Measurements from ENCODE around the gene PARM1.

PARM1 gene

GRCh38 chr4:74932832-74933561 lies at the start of gene PARM1:
TSS of gene PARM1 (plus strand) at chr4:74933116. CDS start at chr4:74933328, 212 bp downstream.
- DNase-seq = peak; percentile 77

DNA sequence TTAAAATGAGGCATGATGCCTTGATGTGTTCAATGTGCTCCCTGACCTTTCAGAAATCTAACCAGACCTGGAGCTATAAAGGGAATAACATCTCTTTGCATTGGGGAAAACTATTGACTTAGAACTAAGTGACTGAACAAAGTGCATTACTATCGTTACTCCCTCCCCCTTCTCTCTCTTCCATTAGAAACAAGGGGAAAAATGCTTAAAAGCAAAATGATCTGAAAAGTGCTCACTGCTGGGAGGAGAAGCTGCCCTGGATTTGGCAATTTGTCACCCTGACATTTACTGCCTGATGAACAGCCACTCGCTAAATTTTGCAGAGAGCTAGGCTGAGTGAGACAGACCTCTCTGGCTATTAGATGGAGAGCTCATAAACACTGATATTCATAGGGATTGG lies 48.6 kb upstream of the PARM1 start:
- DNase-seq = no peak

- DNase-seq = no peak
These were observed 46.4 kb upstream of the PARM1 start for GRCh38 chr4:74886484-74886883.

GRCh38 chr4:74890341-74890740 lies 42.6 kb upstream of the PARM1 start:
- DNase-seq = no peak

DNA sequence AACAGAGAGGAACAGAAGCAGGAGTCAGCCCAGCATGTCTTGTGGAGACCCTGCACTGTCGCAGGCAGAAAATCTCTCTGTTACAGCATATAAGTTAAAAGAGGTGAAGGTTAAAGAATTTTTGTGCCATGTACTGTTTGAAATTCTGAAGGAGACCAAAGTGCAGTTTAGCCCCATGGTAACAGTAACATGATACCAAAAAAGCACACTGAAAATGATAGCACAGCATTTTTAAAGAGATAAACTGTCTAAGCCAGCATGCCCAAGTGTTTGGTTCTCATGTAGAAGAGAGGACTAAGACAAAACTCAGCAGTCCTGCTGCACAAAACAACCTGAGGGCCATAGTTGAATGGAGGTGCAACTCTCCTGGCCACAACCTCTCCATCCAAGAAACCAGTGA lies 41.9 kb upstream of the PARM1 start:
- DNase-seq = no peak

DNA sequence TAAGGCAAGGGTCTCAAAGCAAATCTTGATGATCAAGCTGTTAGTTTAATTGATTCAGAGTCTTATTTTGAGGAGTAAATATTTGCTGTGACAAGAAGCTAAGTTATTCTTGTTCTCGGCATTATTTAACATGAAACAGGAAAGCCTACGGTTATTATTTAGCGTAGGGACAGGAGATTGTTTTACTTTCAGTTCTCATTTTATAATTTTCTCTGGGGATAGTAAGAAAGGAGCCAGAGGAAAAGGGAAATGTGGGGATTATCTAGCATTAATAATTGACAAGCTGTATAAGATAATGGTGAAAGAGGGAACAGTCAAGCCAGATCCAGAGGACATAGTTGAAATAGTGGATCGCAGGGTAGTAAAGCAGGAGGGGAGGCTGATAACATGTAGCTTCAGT lies 39.7 kb upstream of the PARM1 start:
- DNase-seq = no peak

DNA sequence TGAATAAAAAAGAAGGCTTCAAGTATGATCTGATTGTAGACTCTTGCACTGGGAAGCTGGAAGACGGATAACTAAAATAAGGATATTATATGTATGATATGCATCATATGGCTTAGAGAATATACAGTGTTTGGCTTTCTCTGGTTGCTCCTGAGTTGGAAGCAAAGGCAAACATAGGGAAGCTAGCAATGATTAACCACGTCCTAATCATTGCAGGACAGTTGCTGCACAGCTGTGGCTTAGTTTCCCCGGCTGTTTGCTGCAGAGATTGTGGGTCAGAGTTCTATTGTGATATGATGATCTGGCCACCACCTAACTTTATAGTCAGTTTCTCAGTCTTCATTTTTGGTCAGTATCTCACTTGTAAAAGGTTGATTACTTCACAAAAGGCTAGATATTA lies 36.3 kb upstream of the PARM1 start:
- DNase-seq = no peak

DNA sequence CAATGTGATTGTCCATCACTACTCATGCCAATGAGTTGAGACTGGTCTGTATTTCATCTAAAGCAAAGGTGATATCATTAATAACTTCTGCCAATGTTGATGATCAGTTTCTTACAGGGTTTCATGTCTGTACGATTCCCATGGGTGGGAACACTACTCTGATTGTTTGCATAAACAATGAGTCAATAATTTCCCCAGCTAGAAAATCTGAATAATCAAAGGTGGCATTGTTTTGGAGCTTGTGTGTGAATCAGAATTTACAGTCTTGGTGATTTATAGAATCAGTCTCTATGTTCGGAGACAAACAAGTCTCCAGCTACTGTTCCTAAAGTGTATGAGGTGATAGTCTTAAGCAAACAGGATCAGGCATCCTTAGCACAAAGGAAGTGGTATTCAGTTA lies 35.5 kb upstream of the PARM1 start:
- no peak for DNase-seq

- DNase-seq = no peak
These were observed 32.1 kb upstream of the PARM1 start for GRCh38 chr4:74900862-74901261.

DNA sequence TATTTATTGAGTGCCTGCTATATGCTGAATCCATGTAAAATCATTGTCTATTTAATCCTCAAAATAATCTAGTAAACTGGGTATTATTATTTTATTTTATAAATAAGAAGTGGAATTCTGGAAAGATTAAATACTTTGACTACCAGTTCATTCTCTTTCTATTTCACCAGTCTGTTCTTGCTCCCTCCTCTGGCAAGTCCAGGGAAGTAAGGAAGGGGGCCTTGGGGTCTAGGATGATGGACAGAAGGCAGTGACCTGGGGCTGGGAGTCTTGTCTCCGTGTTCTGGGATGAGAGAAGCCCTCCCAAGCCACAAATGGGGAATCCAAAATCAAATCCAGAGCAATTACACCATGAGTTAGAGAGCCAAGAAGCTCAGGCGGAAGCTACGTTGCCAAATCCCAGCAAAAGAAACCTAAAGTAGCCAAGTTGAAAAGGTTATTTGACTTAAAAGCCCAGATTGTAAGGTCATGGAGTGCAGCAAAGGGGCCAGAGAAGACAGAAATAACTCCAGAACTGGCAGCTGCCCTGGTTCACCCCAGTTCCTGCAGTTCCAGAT lies 28.3 kb upstream of the PARM1 start:
- DNase-seq = no peak

DNA sequence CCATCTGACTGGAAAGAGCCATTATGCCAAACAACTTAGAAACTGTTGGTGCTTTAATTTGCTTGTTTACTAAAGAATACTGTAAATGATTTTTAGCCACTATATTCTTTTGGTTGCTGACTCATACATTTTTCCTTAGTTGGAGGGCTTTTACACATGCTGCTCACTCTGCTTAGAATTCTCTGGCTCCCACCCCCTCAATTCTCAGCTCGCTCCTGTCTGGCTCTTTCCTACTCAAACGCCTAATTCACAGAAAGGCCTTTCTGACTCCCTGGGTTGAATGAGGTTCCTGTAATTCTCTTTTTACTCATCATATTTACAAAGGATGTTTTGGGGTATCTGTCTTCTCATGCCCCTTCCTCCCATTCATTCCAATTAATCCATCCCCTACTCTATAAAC lies 26.1 kb upstream of the PARM1 start:
- no peak for DNase-seq

- DNase-seq = no peak
These were observed 13.1 kb upstream of the PARM1 start for GRCh38 chr4:74919783-74920182.

GRCh38 chr4:74920704-74921103 lies 12.2 kb upstream of the PARM1 start:
- no peak for DNase-seq

- DNase-seq = no peak
These were observed 11.4 kb upstream of the PARM1 start for GRCh38 chr4:74921490-74921889.

DNA sequence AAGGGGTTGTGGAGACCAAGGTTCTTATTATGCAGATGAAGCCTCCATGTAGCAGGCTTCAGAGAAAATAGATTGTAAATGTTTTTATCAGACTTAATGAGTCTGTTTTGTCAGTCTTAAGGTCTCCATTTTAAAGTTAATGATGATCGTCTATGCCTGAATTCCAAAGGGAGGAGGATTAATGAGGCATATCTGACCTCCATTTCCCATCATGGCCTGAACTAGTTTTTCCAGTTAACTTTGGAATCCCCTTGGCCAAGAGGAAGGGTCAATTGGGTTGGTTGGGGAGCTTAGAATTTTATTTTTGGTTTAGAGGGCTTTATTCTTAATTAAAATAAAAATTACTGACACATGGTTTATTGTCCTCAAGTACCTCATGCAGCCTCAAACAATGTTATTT lies 6.9 kb upstream of the PARM1 start:
- no peak for DNase-seq

- no peak for DNase-seq
These were observed 2.8 kb upstream of the PARM1 start for GRCh38 chr4:74930162-74930561.

GRCh38 chr4:74931376-74931775 lies 1.5 kb upstream of the PARM1 start:
- no peak for DNase-seq

DNA sequence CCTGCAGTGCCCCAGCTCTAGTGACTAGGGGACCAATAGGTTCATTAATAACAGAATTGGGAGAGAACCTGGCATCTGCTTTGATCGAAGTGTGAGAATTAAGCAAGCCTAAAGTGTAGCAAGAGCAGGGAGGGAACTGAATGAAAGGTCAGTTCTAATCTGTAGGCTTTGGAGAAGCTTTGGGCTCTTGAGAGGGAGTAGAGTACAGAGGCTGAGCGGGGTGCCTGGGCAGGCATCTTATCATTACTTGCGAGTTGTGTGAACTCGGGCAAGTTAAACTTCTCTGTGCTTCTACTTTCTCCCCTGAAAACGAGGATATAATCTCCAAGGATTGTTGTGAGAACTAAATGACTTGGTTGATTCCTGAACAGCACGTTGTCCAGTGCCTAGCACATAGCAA lies 906 bp upstream of the PARM1 start:
- DNase-seq = no peak

DNA sequence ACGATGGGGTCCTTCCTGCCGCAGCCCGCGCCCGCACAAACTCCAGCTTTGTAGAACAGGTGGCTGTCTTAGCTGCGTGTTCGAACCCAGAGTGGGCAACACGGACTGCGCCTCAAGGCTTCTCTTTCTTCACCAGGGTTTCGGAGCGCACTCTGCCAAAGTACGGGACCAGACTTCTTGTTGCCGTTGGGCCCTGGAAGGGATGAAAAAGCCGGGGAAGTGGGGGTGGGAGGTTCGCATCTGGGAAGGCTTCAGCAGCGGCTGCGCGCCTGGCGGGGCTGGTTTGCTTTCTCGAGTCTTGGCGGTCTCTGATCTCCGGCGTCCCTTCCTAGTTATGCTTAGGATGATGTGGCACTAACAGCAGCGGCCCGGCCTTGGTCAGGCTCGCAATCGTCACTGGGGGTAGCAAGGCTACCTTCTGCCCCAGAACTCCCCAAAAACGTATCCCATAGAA lies 673 bp downstream of the PARM1 start:
- peak; percentile 23 for DNase-seq

DNA sequence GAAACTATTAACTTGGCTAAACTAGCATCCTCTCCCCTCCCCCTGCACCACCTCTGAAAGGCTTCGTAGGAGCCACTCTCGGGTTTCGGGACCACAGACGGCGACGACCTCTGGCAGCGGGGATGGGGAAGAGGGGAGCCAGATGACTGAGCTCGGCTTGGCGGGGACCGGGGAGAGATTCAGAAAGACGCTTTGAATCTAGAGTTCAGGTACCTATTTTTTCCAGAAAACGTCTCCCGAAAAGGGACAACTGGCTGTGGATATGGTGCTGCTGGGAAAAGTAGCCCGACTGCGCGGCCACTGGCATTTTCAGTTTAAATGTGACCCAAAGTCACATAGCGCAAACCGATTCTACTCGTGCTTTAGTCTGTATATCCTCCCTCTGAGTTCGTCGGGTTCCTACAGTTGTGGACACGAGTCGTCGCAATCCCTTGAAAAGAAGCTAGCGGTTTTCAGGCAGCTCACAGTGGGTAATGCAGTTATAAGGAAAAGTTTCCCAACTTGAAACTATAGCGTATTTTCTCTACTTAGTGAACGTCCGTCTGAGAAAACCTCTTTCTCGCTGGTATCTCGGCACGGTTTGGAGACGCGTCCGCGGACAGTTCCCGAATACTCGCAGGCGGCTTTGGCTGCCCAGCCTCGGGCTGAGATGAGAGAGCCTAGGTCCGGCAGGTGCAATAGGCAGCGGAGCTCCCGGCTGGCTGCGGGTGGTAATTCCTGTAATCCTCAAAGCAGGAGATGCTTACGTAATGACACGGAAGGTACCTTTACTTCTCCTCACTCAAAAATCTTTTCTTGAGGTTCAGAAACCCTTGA lies 1.3 kb downstream of the PARM1 start:
- peak; percentile 22 for DNase-seq

- no peak for DNase-seq
These were observed 2.0 kb downstream of the PARM1 start for GRCh38 chr4:74934888-74935287.

GRCh38 chr4:74941123-74941522 lies 8.2 kb downstream of the PARM1 start:
- no peak for DNase-seq

DNA sequence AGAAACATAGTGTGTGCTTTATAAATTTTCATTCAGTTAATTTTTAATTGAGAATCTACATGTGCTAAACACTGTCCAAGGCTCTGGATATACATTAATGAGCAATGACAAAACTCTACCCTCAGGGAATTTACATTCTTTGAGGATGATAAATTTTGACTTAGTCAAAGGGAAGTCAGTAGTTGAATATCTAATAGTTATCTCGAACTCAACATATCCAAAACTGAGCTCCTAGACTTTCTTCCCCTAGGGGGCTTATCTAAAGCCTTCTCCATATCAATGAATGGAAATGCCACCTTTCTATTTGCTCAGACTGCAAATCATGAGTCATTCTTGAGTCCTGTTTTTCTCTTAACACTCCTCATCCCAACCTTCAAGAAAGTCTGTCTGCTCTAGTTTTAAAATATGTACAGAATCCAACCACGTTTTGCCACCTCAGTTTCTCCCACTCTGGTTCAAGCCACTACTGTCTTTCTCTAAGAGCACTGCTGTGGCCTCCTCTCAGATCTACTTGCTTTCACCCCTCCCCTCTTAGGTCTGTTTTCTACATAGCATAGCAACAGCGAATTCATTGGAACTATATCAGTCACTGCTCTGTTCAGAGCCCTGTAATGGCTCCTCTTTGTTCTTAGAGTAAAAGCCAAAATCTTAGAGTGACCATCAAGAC lies 9.5 kb downstream of the PARM1 start:
- no peak for DNase-seq

DNA sequence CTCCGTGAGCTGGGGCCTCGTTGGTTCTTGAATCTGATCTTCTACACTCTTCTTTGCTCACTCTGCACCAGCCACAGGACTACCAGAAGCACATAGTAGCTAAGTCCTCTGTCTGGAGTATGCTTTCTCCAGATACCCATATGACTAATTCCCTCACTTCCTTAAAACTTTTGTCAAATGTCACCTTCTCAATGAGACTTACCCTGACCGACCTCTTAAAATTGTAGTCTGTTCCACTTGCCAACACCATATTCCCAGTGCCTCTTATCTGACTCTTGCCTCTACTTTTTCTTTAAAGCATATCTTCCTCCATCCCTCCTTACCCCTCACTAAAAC lies 10.0 kb downstream of the PARM1 start:
- no peak for DNase-seq

Data from stimulated activated CD8-positive, alpha-beta memory T cell treated with anti-CD3 and anti-CD28 coated beads, Interleukin-4, amount 100 ng/mL, for 48 hours (primary cell).